Body of pancreas (tissue), 4 donors: ENCODE results near the gene ZNF670.

Experiments
- POLR2A ChIP-seq, 3 donors: fragments of 450-650 bp; IDR thresholded peaks; one replicate each; pipeline ENCODE4 v1.6.1; 2016; ENCODE audit warnings: antibody characterized with exemption in 3 of 3, mild to moderate bottlenecking in 2 of 3
- TF ChIP-seq, protein P1 (sequence below), 7 experiments: fragments of 450-650 bp in 4 of 7; fragments of 200-600 bp in 3 of 7; sonication (generic) in 3 of 7; IDR thresholded peaks; one replicate each; pipeline ENCODE4 v1.5.1; 2016 to 2019; ENCODE audit warnings: antibody characterized with exemption in 7 of 7

DNA sequence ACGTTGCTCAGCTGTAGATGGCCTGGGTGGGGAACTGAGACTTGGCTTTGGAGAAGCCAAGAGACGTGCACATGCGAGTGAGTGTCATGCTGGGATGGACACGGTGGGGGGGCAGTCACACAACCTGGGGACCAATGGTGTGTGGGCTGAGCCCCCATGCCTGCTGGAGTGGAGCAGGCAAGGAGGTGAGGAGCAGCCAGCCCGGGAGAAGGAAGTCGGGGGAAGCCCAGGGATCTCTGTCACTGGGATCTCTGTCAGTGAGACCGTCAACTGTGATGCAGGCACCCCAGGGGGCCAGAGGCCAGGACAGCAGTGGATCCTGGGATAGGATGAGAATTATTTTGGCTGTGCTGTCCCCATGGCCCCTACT is 36.5 kb upstream of the ZNF670 start:
- TF ChIP-seq, protein P1, sequence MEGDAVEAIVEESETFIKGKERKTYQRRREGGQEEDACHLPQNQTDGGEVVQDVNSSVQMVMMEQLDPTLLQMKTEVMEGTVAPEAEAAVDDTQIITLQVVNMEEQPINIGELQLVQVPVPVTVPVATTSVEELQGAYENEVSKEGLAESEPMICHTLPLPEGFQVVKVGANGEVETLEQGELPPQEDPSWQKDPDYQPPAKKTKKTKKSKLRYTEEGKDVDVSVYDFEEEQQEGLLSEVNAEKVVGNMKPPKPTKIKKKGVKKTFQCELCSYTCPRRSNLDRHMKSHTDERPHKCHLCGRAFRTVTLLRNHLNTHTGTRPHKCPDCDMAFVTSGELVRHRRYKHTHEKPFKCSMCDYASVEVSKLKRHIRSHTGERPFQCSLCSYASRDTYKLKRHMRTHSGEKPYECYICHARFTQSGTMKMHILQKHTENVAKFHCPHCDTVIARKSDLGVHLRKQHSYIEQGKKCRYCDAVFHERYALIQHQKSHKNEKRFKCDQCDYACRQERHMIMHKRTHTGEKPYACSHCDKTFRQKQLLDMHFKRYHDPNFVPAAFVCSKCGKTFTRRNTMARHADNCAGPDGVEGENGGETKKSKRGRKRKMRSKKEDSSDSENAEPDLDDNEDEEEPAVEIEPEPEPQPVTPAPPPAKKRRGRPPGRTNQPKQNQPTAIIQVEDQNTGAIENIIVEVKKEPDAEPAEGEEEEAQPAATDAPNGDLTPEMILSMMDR (IDR thresholded peaks at IDR 0.05), result no peak
- TF ChIP-seq POLR2A (IDR thresholded peaks at IDR 0.05), result no peak
